ENCODE results near the gene MLKL.
A peak's percentile ranks its signal among the peaks of the same experiment; 100 is the strongest.

The MLKL gene

DNA sequence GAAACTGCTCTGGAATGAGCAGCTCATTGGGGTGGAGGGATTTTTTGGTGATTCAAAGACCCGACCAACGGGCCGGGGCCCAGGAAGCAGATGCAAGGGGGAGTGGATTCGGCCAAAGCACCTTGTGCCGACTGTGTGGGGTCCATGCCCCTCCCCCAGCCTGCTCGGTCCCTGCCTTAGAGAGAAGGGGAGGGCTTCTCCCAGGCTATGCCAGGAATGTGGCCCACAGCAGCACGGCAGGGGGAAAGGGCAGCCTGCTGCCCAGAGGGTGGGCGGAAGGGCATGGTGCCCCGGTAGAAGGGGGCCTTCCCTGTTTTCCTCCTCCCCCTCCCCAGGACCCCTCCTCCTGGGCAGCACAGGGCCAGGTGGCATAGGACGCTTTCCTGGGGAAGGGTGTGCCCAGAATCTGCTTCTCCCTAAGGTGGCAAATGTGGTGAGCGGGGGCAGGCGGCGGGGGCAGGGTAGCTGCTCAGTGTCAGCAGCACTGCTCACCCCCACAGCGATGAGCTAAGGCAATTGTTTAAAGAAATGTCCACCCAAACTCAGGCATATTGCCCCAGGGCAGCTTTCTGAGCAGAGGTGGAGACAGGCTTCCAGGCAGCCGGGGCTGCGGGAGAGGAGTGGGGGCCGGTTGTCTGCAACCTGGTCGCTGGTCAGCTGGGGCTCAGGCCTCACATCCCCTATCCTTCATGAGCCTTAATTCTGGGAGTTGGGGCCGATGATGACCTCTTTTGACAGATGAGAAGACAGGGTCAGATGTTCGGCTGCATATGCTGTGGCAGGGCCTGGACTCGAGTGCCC is 33.9 kb upstream of the MLKL start:
- ChIA-PET CTCF (no interaction called here), POLR2A (no interaction called here)
- DNase-seq (ENCODE audit: extremely low spot score), result no peak
- no peak for TF ChIP-seq SP1 (IDR thresholded peaks at IDR 0.05)
- no peak for TF ChIP-seq NFRKB (IDR thresholded peaks at IDR 0.05)
- TF ChIP-seq FOXK2 (IDR thresholded peaks at IDR 0.05), result no peak
- no peak for TF ChIP-seq ARNT (IDR thresholded peaks at IDR 0.05)
- no peak for TF ChIP-seq TARDBP (IDR thresholded peaks at IDR 0.05)
- TF ChIP-seq FOXM1 (IDR thresholded peaks at IDR 0.05; ENCODE audit: borderline replicate concordance), result no peak
- no peak for TF ChIP-seq ELF4 (IDR thresholded peaks at IDR 0.05)
- TF ChIP-seq BHLHE40 (IDR thresholded peaks at IDR 0.05; ENCODE audit: borderline replicate concordance), result no peak

DNA sequence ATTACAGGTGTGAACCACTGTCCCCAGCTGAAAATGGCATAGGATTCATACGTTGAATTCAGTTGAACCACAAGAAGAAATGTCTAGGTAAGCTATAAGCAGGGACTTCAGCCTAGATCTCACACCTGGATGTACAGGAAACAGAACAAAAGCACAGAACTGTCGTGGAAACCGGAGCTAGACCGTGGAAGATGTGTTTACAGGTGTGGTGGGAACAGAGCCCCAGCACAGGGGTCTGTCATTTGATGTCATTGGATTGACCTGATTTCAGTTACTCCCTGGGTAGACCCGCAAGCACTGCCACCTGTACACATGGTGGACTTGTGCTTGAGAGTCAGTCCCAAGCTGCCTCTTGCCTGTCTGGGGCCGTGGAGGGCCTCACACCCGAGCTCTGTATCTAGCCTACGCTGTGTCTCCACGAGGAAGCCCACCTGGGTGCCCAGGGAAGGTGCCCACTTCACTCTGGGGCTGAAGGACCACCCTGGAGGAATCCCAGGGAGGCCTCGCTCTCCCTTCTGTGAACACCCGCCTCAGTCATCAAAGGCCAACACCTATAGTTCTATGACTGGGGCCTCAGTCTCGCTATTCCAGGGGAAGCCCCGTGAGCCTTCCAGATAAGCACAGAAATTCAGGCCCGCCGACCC is 32.2 kb upstream of the MLKL start:
- POLR2A ChIA-PET, result no interaction called here
- DNase-seq (ENCODE audit: extremely low spot score), result no peak

DNA sequence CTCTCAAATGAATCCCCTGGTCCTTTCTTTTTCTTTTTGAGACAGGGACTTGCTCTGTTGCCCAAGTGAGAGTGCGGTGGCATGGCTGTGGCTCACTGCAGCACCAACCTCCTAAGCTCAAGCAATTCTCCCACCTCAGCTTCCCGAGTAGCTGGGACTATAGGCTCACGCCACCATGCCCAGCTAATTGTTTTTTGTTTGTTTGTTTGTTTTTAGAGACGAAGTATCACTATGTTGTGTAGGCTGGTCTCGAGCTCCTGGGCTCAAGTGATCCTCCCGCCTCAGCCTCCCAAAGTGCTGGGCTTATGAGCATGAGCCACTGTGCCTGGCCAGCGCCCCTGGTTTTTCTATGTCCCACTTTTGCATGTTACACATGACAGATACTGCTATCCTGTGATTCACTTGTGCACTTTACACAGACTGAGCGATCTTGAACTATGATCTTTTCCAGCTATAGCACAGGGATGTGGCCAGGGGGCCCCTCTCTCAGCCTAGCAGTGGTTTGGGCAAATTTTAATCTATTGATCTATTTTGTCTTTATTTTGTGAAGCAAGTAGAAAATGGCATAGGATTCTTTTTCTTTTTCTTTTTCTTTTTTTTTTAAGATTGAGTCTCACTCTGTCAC is 31.3 kb upstream of the MLKL start:
- ChIA-PET POLR2A (no interaction called here), CTCF (interaction anchor here (0.7 kb wide), 1 partner anchor 22 kb away, joined by 4 read pairs; no protein-coding TSS in a partner anchor)

More for the DNA sequence above, 32.2 kb upstream of the MLKL start:
- CTCF ChIA-PET, result interaction anchor here (0.6 kb wide), 1 partner anchor 499 kb away, joined by 4 read pairs; no protein-coding TSS in a partner anchor
- TF ChIP-seq HDGF (IDR thresholded peaks at IDR 0.05; ENCODE audit: borderline replicate concordance) (no peak), CTBP1 (IDR thresholded peaks at IDR 0.05; ENCODE audit: borderline replicate concordance) (no peak), FOXK2 (IDR thresholded peaks at IDR 0.05) (no peak), SUZ12 (IDR thresholded peaks at IDR 0.05) (no peak)

DNA sequence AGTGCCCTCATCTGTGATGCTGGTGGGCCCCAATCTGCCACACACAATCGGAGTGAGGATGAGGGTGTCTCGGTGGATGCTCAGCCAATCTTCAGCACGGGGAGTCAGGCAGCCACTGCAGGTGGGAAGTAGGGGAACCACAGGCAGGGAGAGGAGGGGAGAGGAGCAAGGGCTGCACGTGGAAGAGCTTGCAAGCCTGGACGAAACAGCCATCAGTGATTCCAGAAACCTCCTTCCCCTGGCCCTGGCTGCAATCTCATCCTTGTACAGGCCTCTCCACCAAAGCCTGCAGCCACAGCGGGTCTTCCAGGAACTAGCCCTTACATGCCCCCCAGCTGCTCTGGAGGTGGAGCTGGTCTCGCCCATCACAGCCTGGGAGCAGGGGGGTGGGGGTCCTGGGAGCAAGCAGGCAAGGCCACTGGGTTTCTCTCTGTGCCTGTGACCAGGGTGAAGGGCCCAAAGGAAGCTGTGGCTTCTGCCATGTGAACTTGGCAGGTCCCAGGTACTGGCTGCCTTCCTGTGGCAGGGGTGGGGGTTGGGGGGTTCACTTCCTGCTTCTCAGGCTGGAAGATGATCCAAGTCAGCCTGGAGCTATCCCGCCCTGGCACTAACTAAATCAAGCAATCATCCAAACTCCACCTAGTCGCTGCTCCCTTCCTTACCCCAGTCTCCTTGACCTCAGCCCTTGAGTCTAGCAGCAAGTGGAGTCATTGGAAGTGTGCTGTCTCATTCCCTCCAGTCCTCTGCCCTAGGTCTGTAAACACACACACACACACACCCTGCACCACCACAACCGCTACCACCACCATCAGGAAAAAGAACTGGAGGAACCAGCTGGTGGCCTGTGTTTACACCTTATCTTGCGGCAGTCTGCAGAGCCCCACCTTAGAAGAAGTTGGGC is 29.4 kb upstream of the MLKL start:
- ChIA-PET CTCF (no interaction called here), POLR2A (no interaction called here)
- no peak for DNase-seq (ENCODE audit: extremely low spot score)
- TF ChIP-seq ELF4 (IDR thresholded peaks at IDR 0.05), result no peak
- no peak for TF ChIP-seq BHLHE40 (IDR thresholded peaks at IDR 0.05; ENCODE audit: borderline replicate concordance)
- TF ChIP-seq, protein P1, sequence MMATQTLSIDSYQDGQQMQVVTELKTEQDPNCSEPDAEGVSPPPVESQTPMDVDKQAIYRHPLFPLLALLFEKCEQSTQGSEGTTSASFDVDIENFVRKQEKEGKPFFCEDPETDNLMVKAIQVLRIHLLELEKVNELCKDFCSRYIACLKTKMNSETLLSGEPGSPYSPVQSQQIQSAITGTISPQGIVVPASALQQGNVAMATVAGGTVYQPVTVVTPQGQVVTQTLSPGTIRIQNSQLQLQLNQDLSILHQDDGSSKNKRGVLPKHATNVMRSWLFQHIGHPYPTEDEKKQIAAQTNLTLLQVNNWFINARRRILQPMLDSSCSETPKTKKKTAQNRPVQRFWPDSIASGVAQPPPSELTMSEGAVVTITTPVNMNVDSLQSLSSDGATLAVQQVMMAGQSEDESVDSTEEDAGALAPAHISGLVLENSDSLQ (IDR thresholded peaks at IDR 0.05), result no peak
- no peak for TF ChIP-seq TARDBP (IDR thresholded peaks at IDR 0.05)

More for the DNA sequence above, 31.3 kb upstream of the MLKL start:
- no peak for DNase-seq (ENCODE audit: extremely low spot score)
- no peak for TF ChIP-seq HDGF (IDR thresholded peaks at IDR 0.05; ENCODE audit: borderline replicate concordance)

DNA sequence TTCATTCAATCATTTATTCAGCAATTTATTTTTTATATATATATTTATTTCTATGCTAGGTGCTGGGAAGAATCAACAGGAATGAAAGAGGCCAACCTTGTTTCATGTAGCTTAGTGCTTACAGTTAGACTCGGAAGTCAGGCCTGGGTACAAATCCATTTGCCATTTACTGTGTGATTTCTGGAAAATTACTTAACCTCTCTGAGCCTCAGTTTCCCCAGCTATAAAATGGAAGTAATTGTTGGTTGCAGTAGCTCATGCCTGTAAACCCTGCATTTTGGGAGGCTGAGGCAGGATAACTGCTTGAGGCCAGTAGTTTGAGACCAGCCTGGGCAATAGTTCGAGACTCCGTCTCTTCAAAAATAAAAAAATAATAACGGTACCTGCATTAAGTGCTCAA is 27.2 kb upstream of the MLKL start:
- POLR2A ChIA-PET, result no interaction called here

DNA sequence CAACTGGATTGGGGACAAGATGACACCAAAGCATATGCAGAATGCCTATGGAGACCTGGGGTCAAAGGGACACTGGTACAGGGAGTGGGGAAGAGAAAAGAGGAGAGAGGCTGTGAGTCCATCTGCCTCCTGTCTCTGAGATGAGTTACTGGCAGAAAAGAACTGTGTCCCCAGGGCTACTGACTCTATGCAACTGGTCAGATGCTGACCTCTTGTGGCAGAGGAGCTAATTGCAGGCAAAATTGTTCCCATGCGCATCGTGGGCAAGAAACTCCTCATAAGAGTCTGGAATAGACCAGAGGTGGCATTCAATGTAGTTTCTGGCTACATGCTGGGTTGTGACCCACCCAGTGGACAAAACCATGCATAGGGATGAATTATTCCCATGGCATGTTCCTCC is 26.1 kb upstream of the MLKL start:
- DNase-seq (ENCODE audit: extremely low spot score), result peak; percentile 43
- CTCF ChIA-PET, result interaction anchor here (0.7 to 1.0 kb wide), 2 partner anchors 14 to 284 kb away, joined by 3 to 4 read pairs; no protein-coding TSS in a partner anchor
- no peak for TF ChIP-seq CTBP1 (IDR thresholded peaks at IDR 0.05; ENCODE audit: borderline replicate concordance)
- no peak for TF ChIP-seq L3MBTL2 (conservative IDR thresholded peaks at IDR 0.05)
- TF ChIP-seq SP1 (IDR thresholded peaks at IDR 0.05), result no peak
- no peak for TF ChIP-seq FOXM1 (IDR thresholded peaks at IDR 0.05; ENCODE audit: borderline replicate concordance)
- TF ChIP-seq TARDBP (IDR thresholded peaks at IDR 0.05), result no peak
- TF ChIP-seq NFRKB (IDR thresholded peaks at IDR 0.05), result no peak
- TF ChIP-seq HDGF (IDR thresholded peaks at IDR 0.05; ENCODE audit: borderline replicate concordance), result no peak
- no peak for TF ChIP-seq FOXA1 (IDR thresholded peaks at IDR 0.05)
- TF ChIP-seq SUZ12 (IDR thresholded peaks at IDR 0.05), result no peak
- TF ChIP-seq ELF4 (IDR thresholded peaks at IDR 0.05), result no peak
- no peak for TF ChIP-seq FOXK2 (IDR thresholded peaks at IDR 0.05)
- TF ChIP-seq, protein P1 (IDR thresholded peaks at IDR 0.05), result no peak
- no peak for TF ChIP-seq ZNF384 (IDR thresholded peaks at IDR 0.05)
- POLR2A ChIA-PET, result no interaction called here

More for the DNA sequence above, 27.2 kb upstream of the MLKL start:
- CTCF ChIA-PET, result no interaction called here
- no peak for DNase-seq (ENCODE audit: extremely low spot score)
- TF ChIP-seq CTBP1 (IDR thresholded peaks at IDR 0.05; ENCODE audit: borderline replicate concordance) (no peak), L3MBTL2 (conservative IDR thresholded peaks at IDR 0.05) (no peak), SUZ12 (IDR thresholded peaks at IDR 0.05) (no peak), FOXA1 (IDR thresholded peaks at IDR 0.05) (no peak), SP1 (IDR thresholded peaks at IDR 0.05) (no peak), NFRKB (IDR thresholded peaks at IDR 0.05) (no peak), ARNT (IDR thresholded peaks at IDR 0.05) (no peak), ELF4 (IDR thresholded peaks at IDR 0.05) (no peak), HDGF (IDR thresholded peaks at IDR 0.05; ENCODE audit: borderline replicate concordance) (no peak), BHLHE40 (IDR thresholded peaks at IDR 0.05; ENCODE audit: borderline replicate concordance) (no peak)
